ELR (cell line): ENCODE measurements around the gene DENND5A.
"Not testable (repeated sequence)": the region's sequence is repeated elsewhere in the genome, so short reads cannot be mapped to it uniquely, and the experiment has no call there.

ENCODE experiments used
- DNase-seq: peaks from one replicate; pipeline ENCODE4 v3.0.0-alpha.2; 2015; ENCODE audit warnings: low read depth

The DENND5A gene

DNA sequence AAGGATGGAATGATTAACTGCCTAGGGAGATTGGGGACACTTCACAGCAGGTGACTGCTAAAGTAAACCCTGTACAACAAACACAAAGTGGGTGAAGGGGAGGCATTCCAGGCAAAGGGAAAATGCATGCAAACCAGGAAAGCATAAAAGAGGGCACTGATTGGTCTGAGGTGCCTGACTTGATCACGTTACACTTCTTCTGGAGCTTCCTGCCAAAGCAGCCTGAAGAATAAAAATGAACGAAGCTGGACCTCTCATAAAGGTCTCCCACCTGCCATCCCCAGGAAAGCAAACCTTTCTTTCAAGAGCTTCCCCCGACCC, 127.1 kb downstream of the DENND5A start:
- DNase-seq = no peak

DNA sequence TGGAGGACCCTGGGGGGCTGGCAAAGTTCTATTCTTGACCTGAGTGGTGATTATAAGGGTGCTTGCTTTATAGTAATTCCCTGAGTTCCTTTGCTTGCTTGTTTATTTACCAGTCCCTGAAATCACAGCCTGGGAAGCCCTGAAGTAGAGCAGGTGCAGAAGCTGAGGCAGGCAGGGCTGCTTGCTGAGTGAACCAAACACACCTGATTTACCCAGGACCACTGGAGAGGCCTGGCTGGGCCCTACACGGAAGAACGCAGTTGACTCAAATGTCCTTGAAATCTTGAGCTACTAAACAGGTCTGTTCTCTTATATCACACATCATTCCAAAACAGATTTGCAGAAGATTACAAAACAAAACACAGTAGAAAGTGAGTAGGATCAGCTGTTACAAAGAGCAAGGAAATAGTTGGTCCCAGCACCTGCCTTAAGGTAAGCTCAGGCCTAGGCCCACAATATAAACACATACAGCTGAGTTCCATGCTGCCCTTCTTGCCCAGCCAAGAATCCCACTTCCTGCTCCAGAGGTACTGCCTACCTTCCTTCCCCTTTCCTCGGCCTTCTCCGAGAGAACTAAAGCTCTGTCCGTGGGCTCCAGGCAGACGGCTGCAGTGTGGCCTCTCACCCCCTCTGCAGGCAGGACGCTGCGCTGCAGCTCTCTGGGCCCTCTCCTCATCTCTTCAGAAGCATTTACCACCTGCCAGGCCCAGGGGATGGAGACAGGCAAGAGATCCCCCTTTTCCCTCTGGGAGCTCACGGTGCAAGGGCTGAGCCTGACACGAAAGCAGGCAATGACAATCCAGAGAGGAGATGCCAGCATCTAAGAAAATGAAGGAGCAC, 127.6 kb downstream of the DENND5A start:
- DNase-seq = peak; percentile 69

DNA sequence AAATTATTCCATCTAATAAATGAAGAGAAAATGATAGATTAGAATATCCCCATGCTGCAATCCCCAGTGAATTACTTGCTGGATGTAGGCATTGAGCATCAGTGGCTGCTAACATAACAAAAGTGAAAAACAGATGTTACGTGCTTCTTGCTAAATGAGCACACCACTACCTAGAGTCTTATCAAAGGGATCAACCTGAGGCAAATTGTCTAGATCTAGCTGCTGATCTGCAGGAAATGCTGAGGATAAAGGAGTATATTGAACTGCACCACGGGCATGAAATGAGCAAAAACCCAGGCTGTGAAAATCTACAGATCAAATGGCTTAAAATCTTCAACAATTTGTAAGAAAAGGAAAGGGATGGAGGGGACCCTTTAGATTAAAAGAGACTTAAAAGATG, 128.4 kb downstream of the DENND5A start:
- no peak for DNase-seq

DNA sequence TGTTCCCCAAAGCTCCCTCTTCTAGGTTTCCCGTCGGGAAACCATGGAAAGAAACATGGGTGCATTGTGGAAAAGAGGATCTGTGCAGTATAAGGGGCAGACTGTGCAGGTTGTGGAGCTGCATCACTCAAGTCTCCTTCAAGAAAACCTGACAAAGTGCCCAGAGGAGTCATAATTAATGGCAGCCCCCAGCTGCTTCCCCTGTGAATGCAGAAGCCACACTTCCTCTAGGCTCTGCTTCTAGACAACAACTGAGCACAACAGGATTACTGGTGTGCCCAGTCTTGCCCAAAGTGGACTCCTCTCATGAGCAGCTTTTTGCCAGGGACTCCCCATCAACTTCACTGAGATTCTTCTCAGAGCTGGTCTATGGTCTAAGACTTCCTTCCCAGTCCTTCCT, 131.2 kb downstream of the DENND5A start:
- DNase-seq = no peak

DNA sequence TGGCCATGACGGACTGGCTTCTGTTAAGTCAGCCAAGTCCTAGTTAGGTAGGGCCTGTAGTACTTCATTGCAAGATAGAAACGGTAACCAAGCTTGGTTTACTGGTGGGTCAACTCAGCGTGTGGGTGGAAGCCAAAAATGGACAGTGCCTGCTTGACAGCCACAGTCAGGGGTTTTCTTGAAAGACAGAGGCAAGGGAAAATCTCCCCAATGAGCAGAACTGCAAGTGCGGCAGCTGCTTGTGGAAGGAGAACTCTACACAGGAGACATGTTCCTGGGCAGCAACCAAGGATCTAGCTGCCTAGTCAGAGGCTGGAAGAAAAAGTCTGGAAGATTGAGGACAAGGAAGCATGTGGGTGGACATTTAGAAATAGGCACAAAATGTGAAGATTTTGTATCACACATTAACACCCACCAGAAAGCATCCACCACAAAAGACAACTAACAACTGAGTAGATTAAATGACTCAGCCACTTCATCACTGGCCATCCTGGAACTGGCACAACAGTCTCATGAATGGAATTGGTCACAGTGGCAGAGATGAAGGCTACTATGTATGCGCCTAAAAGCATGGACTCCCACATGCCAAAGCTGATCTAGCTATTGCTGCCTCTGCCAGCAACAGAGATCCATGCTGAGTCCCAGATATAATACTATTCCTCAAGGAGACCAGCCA, 132.8 kb downstream of the DENND5A start:
- DNase-seq = no peak

DNA sequence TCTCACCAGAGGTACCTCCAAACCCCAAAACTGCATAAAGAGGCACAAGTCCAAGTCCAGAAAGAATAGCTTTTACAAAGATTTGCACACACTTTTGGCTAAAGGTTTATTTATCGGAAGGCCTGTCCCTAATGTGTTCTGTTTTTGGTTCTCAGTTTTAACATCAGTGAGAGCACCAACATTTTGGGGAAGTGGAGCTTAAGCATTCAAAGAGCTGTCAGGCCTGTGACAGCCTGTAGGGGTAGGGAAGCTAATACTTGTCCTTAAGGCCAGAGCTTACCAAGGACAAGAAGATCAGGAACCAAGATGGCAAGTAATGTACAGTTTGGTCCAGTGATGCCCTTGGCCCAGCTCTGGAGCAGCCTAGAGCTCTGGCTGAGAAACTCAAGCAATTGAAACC, 134.9 kb downstream of the DENND5A start:
- DNase-seq = no peak

DNA sequence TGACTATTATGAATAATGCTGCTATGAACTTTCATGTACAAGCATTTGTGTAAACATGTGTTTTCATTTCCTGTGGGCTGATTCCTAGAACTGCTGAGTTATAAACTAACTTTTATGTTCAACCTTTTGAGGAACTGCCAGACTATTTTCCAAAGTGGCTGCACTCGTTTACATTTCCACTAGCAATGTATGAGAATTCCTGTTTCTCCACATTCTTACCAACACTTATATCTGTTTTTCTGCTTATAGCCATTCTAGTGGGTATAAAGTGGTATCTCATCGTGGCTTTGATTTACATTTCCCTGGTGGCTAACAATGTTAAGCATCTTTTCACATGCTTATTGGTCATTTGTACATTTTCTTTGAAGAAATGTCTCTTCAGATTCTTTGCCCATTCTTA, 138.5 kb downstream of the DENND5A start:
- no peak for DNase-seq

DNA sequence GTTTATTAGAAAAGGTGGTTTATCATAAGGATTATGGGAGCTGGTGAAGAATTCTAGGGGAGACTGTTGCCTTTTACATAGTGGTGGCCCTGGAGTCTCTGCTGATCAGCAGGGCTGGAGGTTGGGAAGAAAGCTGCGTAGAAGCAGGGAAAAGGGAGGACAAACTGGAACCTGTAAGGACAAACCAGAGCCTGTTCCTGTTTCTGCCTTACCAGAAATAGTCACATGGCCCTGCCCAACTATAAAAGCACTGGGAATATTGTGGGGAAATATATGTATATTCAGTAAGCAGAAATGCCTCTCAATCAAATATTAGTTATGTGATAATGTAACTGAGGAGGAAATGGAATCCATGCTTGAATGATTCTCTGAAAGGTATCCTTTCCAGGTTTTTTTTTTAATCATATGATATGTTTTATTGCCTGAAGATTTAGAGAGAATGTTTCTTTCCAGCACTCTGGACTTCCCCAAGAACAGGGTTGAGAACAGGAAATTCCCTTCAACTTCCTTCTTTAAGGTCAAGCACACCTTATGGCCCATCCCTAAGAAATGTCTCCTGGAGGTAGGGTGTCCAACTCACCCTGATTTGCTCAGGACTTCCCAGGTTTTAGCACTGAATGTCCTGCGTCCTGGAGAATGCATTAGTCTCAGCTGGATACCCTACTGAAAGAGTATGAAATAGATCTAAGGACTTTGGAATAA, 139.8 kb downstream of the DENND5A start:
- DNase-seq = no peak

DNA sequence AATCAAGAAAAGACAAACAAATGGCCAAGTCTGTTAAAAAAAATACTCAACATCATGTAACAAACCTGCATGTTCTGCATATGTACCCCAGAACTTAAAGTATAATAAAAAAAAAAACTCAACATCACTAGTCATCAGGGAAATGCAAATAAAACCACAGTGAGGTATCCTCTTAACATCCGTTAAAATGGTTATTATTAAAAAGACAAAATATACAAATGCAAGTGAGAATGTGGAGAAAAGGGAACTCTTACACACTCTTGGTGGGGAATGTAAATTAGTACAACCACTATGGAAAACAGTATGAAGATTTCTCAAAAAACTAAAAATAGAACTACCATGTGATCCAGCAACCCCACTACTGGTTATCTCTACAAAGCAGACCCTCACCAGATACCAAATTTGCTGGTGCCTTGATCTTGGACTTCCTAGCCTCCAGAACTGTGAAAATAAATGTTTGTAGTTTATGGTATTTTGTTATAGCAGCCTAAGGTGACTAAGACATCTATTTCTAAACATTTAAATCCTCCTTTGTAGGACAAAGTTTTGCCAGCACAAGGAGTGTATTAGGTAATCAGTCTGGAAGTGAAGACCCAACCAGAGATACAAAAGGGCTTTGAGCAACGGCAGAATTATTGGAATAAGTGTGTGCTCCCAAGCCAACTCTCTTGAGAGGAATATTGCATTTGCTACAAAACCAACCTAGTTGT, 141.4 kb downstream of the DENND5A start:
- no peak for DNase-seq

DNA sequence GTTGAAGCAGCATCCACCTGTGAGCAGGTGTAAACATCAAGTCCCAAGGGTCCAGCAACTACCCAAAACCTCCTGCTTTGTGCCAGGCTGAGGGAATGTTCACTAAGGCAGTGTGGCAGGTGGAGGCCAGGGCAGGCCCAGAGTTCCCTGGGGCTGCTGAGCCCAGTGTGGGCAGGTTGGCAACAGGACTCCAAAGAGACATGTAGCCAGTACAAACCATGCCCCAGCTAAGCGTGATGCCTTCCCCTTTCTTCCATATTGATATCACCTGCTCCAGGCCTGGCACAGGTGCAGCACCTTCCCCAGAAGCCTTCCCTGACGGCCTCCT, 143.7 kb downstream of the DENND5A start:
- no peak for DNase-seq

DNA sequence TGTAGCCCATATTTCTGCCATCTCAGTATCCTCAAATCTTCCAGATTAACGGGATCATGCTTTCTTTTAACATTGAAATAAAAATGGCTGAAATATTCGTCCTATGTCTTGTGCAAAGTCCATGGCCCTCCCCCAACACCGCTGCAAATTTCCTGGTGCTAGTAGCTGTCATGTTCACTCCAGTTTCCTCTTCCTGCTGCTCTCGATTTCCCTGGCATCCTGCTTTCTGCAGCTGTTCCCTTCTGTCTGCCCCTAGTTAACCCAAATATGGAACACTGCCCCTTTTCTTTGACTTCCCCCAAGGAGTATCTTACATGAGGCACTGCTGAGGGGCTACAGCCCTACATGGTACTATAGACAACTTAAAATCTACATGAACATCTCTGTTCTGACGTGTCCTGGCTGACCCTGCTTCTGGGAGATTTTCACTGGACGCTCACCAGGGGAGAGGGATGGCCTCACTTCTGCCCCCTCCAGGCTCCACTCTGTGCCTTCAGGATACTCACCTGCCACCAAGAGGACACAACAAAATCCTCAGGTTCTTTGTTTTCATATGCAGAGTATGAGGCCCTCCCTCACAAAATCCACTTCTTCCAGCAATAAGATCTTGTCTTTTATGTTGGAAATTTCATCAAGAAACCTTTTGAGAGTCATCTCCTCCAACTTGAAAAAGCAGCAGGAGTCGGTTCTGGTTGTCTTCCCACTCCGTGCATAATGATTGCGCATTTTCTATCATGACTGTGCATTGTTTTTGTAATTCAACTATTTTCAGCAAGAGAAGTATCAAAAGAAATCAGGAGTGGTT, 144.3 kb downstream of the DENND5A start:
- peak; percentile 7 for DNase-seq

DNA sequence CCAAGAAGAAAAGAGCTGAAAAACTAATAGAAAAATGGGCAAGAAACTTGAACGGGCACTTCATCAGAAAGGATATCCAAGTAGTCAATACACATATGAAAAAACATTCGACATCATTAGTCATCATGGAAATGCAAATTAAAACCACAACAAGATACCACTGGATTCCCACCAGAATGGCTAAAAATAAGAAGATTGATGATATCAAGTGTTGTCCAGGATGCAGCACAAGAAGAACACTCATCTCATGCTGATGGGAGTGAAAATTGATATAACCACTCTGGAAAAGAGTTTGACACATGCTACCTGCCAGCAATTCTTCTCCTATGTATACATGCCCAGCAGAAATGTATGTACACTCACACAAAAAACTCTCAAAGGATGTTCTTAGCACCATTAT, 146.9 kb downstream of the DENND5A start:
- peak; percentile 44 for DNase-seq

DNA sequence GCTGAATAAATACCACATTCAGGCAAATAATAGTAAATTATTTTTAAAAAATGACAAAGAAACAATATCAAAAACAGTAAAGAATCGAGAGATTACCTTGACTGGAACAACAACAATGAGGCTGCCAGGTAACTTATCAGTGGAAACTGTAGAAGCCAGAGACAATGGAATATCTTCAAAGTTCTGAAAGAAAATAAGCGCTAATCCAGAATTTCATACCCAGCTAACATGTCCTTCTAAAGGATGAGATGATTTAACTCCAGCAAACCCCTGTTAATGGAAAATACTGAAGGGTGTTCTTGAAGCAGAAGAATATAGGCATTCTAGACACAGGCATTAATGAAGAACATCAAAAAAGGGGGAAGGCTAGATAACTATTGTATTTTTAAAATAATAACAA, 153.1 kb downstream of the DENND5A start:
- DNase-seq = no peak

DNA sequence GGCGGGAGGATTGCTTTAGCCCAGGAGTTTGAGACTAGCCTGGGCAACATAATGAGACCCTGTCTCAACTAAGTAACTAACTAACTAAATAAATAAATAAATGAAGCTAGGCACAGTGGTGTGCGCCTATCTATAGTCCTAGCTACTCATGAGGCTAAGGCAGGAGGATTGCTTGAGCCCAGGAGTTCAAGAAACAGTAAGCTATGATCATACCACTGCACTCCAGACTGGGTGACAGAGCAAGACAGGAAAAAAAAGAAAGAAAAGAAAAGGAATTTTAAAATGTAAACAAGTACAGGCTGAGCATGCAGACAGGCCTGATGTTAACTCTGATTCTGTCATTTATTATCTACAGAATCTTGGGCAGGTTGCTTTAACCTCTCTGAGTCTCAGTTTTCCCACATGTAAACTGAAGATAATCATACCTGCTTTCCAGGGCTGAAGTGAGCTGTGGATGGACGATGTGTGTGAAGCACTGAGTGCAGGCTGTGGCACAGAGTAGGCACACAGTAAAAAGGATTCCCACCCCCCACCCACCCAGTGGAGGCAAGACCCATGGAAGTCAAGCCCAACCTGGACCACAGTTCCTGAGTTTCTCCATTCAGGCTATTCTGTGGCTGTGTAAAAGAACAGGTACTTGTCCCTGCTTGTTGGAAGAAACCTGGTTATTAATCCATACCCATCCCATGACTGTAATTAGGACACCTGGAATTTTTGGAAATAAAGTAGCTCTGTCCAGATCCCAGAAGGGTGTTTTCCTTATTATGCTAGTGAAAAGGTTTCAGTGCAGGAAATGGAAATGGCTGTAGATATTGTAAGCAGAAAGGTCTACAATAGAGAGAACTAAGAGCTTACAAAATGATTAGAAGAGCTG, 155.1 kb downstream of the DENND5A start:
- no peak for DNase-seq

DNA sequence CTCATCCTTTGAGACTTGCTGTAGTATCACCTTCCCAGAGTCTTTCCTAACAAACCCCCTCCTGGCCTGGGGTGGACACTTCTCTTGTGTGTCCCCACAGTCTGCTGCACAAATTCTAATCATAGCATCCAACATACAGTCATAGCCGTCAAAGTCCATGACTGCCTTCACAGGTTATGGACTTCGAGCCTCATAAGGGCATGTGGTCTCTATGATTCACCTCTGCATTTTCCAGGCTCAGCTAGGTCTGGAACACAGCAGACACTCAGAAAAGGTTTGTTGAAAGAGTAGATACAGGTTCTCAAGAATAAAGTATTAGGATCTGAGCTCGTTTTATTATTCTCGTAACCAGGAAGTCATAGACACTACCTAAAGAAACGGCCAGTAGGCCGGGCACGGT, 160.6 kb downstream of the DENND5A start:
- DNase-seq = no peak

DNA sequence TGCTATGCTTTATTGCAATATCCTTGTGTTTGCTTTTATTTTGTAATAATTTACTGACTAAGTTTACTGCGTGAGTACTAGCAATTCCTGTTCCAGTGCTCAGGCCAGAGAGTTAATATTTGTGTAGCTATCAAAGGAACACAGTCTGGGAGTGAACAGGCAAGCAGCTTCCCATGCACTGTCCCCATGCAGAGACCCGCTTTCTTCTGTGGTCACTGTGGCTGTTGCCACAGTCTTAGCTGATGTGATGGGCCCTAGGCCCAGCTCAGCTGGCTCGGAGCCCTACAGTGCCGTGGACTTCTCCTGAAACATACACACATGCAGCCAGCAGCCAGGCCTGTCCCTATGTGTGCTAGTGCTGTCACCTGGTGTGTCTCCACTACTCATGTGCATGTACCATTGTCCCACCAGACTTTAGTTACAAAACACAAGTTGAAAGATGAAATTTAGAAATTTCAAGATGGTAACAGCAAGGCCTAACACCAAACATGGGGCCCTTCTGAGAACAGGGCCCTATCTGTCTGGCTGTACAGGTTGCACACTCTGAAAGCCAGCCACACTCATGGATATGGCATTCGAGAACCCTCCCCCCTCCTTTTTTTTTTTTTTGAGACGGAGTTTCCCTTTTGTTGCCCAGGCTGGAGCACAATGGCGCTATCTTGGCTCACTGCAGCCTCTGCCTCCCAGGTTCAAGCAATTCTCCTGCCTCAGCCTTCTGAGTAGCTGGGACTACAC, 161.4 kb downstream of the DENND5A start:
- DNase-seq = no peak

DNA sequence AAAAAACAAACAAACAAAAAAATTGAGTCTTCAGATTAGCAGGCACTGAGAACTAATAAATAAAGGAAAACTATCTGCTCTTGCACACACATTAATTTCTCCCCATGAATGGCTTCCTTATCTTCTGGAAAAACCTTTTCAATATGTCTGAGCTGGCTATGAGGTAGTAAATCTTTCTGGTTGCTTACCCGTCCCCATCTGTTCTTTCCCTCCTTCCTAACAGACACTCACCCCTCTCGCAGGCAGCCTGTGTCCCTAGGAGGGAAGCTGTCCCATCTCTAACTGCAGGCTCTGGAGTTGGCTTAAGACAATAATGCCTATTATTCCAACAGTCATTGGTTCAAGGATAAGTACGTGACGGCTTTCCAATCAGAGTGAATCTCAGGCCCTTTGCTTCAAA, 165.5 kb downstream of the DENND5A start:
- no peak for DNase-seq

DNA sequence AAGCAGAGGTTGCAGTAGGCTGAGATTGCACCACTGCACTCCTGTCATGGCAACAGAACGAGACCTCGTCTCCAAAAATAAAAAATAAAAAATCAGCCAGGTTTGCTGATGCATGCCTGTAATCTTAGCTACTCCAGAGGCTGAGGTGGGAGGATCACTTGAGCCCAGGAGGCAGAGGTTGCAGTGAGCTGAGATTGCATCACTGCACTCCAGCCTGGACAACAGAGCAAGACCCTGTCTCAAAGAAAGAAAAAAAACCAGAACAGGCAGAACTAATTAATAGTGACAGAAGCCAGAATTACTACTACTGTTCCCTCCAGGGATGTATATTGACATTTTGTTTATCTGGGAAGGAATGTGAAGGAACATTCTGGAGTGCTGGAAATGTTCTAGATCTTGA, 166.7 kb downstream of the DENND5A start:
- not testable (repeated sequence) for DNase-seq

DNA sequence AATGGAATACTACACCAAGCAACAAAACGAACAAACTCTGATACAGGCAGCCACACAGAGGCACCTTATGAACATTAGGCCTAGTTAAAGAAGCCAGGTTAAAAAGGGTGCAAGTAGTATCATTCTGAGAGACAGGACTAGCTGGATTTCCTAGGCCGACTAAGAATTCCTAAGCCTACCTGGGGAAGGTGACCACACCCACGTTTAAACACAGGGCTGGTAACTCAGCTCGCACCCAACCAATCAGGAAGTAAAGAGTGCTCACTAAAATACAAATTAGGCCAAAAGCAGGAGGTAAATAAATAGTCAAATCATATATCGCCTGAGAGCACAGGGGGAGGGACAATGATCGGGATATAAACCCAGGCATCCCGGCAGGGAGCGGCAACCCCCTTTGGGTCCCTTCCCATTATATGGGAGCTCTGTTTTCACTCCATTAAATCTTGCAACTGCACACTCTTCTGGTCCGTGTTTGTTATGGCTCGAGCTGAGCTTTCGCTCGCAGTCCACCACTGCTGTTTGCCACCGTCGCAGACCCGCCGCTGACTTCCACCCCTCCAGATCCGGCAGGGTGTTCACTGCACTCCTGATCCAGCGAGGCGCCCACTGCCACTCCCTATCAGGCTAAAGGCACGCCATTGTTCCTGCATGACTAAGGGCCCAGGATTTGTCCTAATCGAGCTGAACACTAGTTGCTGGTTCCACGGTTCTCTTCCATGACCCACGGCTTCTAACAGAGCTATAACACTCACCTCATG, 167.8 kb downstream of the DENND5A start:
- DNase-seq = not testable (repeated sequence)
